Kasumi-1 (cell line): Measurements from ENCODE around the gene GFI1.

Source experiments
- DNase-seq, 2 experiments: peaks; one replicate each; lab custom pipeline; 2025; lab: John Stamatoyannopoulos, UW

GFI1 gene

GRCh38 chr1:92488416-92488815 lies 1.7 kb upstream of the GFI1 start:
- peak in 1 of 2 experiments; percentile 59 for DNase-seq

- peak in 1 of 2 experiments; percentile 74 for DNase-seq
Observed at GRCh38 chr1:92487078-92487605, 417 bp upstream of the GFI1 start.

DNA sequence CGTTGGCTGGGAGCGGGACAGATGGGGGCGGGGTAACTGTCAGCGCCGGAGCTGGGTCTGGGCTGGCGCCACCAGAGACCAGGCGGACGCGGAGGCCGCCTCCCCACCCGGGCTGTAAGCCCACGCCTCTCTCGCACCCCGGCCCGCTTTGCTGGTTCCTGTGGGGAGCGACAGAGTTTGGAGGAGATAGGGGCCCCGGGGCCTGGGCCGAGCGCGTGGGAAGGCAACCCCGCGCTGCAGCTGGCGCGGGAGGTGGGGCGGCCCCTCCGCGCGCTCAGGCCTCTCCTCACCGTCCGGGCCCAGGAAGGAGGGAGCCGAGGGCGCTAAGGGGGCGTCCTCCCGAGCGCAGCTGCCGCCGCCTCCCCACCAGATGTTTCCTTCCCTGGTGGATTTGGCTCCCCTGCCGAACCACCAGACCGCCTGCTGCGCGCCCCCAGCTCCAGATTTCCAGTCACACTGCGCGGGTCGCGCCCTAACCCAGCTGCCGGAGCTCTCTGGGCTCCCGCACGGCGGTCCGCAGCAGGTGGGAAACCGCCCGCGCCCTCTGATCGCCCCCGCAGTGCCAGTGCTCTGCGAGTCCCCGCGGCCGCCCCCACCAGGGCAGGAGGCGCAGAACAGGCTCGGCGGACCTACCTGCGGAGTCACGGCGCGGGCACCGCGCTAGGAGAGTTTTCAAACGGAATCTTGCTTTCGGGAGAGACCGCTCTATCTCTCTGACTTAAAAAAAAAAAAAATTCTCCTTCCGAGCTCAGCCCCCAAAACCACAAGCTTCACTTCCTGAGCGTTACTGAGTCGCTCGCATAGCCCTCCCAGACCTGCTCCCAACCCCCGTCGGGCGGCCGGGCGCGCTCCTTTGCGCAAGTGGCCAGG lies 1.1 kb downstream of the GFI1 start:
- DNase-seq, result peak; percentile 88 to 90

GRCh38 chr1:92484472-92485380 lies 2.0 kb downstream of the GFI1 start:
- DNase-seq, result peak in 1 of 2 experiments; percentile 62

- DNase-seq, result peak; percentile 91 to 92
Observed at GRCh38 chr1:92483610-92484471, 2.9 kb downstream of the GFI1 start.

DNA sequence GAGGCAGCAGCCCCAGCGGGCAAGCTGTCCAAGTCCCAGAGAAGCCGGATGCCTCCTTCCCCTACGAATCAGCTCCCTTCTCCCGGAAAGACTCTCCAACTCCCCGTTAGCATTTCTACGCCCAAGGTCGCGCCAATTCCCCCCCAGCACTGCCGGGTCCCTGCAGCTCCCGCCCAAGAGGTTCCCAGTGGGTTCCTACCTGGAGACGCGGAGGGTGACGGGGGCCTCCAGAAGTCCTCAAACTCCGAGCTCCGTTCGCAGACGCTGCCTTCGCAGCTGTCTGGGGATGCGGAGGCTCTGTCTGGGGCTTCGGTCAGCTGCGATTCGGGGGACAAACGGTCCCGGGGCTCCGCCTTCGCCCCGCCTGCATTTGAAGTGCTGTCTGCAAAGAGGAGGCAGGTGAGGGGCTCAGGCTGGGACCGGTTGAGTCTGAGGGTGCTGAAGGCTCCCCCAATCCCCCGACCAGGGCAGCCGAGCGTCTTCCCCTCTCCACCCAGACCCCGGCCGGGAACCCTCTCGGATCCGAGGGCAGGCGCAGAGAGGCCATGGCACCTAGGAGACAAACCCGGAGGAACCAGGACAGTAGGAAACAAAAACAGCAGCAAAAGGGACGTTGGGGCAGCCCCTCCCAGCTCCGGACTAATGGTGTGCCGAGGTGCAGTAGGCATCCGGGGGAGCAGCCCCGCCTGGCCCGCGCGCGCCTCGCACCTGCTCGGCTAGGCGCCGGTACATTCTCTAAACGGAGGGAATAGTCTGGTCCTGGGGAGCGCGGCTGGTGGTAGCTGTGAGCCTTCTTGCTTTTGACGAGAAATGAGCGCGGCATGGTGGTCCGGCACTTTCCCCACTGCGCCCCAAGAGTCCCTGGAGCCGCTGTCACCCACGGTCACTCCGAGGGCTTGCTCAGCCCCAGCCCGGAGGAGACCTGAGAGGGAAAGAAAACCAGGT lies 3.8 kb downstream of the GFI1 start:
- no peak for DNase-seq

GRCh38 chr1:92481971-92482664 lies 4.6 kb downstream of the GFI1 start:
- DNase-seq, result peak in 1 of 2 experiments; percentile 39

DNA sequence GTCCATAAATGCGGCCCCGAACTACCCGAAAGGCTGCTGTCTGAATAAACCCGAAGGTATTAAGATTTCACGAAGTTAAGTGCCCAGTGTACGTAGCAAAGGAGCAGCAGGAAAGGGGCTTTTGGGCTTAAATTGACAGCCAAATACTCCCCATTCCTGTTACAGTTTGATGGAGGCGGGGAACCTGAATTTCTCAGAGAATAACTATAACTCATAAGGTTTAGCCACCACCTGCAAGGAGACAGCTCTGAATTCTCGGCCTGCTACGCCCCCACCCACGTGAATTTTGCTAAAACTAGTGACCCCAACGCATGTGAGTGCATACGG lies 5.2 kb downstream of the GFI1 start:
- no peak for DNase-seq

GRCh38 chr1:92480813-92481598 lies 5.7 kb downstream of the GFI1 start:
- DNase-seq, result peak in 1 of 2 experiments; percentile 37

DNA sequence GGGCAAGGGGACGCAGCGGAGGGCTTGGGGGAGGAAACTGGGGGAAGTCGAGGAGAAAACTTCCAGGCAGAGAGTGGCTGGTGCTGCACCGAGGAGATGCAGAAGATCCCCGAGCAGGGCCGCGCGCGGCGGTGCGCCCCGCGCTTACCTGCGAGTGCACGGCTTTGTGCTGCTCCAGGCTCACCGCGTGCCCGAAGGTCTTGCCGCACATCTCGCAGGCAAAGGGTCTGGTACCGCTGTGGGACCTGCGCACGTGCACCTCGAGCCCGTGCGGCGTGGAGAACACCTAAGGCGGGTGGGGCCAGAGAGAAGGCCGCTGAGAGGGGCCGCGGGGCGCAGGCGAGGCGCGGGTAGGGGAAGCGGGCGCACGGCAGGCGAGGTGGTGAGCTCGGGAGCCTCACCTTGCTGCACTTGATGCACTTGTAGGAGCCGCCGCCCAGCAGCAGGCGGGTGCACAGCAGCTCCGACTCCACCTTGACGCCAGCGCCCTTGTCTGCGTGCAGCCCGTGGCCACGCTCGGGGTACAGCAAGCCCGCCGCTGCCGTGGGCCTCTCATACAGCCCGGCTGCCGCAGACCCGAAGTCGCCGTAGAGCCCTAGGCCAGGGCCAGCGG lies 6.4 kb downstream of the GFI1 start:
- no peak for DNase-seq

DNA sequence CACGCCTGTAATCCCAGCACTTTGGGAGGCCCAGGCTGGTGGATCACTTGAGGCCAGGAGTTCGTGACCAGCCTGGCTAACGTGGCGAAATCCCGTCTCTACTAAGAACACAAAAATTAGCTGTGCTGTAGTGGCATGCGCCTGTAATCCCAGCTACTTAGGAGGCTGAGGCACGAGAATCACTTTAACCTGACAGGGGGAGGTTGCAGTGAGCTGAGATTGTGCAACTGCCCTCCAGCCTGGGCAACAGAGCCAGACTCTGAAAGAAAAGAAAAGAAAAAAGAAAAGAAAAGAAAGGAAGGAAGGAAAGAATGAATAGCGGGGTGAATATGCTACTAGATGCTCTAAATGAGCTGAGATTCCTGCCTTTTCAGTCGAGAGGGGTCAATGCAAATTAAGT lies 7.1 kb downstream of the GFI1 start:
- DNase-seq, result no peak

- no peak for DNase-seq
Observed at GRCh38 chr1:92478393-92478792, 8.3 kb downstream of the GFI1 start.

DNA sequence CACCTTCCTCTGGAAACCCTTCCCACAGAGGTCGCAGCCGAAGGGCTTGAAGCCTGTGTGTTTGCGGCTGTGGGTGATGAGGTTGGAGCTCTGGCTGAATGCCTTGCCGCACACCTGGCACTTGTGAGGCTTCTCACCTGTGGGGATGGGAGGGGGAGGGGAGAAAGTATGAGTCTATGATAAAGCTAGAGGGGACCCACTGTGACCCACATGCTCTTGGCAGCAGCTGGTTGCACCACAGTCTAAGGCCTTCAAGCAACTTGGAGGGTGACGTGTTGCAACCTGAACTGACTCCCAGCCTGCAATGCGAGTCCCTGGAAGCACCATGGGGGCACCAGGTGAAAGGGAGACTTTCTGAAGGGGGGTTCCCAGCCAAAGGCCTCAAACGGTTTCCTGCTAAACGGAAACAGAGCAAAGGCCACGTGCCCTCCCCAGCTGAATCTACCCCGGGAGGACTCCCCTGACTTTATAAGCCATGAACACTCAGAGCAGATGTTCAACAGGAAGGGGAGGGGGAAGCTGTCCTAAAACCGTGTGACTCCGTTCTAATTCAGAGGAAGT lies 10.6 kb downstream of the GFI1 start:
- DNase-seq, result peak; percentile 95 to 98

DNA sequence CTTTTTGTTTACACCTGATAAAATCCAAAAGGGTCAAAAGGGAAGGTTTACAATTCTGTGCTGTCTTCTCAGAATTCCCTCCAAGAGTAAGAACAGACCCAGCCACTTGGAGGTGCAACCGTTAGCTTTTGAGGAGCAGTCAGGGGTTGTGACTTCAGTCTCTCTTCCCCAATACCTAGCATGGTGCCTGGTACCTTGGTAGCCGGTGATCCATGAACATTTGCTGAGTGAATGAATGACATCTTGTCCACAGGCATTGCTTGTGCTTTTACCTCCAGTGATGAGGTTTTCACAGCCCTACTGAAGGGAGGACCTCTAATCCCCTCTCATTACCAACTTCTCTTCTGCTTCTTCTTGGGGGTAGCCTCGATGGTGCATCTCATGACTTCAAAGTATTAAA lies 11.7 kb downstream of the GFI1 start:
- DNase-seq, result no peak

- no peak for DNase-seq
Observed at GRCh38 chr1:92473781-92474495, 12.8 kb downstream of the GFI1 start.

DNA sequence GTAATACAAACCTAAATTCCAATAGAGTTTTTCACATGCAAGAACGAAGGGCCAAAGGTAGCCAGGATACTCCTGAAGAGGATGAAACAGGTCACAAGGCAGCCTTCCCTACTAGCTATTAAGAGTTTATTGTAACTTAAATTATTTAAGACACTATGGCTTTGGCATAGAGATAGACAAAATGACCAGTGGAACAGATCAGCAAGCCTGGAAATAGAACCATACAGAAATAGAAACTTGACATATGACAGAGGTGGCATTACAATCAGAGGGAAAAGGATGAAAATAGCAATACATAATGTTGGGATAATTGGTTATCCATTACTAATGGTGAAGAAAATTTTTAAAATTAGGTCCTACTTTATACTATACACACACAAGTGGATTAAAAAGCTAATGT lies 16.5 kb downstream of the GFI1 start:
- DNase-seq, result no peak

DNA sequence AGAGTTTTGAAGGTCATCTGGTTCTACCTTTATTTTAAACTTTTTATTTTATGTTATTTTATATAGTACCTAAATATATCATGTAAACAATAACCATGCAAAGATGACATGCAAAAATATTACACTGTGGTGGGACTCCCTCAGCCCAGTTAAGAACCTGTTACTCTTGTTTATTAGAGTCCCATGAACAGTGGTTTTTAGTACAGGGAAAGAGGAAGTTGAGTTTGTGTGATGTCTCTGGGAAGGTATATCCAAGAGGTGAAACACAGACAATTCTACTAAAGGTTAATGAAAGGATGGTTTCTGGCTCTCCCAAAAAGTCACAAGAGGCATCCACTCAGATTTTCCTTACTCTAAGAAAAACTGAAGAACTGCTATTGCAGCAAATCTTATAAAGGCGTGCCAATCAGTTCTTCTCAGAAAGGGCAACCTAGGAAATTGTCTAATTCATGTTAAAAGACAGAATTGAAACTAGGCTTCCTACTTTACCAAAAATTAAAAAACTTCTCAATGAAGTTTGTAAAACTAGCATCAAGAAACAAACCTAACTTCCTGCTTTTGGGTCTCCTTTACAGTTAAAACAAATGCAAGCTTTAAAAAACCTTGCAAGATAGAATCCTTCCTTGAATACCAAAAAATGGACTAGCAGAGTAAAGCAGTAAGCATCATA lies 19.9 kb downstream of the GFI1 start:
- DNase-seq, result peak in 1 of 2 experiments; percentile 67
